Stimulated activated CD4-positive, alpha-beta T cell treated with anti-CD3 and anti-CD28 coated beads, Interleukin-12 subunit alpha, Interleukin-12 subunit beta, amount 100 ng/mL, for 48 hours (primary cell): ENCODE results near the gene RAD51B.
A peak's percentile ranks its signal among the peaks of the same experiment; 100 is the strongest.

Experiments
- DNase-seq, 3 donors: peaks; one replicate each; pipeline ENCODE4 v3.0.0-alpha.2; 2020; ENCODE audit warnings: low read depth in 2 of 3, low spot score in 1 of 3

The RAD51B gene

GRCh38 chr14:68684466-68685418 lies 865.2 kb downstream of the RAD51B start:
- DNase-seq, result no peak

GRCh38 chr14:68685419-68686204 lies 866.0 kb downstream of the RAD51B start:
- DNase-seq, result peak; percentile 45 to 73 (median 62)

- no peak for DNase-seq
These were observed 866.6 kb downstream of the RAD51B start for GRCh38 chr14:68686205-68686465.

DNA sequence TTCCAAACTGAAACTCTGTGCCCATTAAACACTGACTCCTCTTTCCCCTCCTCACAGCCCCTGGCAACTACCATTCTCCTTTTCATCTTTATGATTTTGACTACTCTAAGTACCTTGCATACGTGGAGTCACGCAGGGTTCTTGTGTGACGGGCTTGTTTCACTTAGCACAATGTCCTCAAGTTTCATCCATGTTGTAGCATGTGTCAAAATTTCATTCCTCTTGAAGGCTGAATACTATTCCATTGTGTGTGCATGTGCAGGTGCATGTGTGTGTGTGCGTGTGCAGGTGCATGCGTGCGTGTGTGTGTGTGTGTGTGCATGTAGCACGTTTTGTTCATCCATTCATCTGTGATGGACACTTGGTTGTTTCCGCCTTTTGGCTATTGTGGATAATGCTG lies 867.1 kb downstream of the RAD51B start:
- DNase-seq, result no peak

- DNase-seq, result no peak
These were observed 868.2 kb downstream of the RAD51B start for GRCh38 chr14:68687746-68688145.

DNA sequence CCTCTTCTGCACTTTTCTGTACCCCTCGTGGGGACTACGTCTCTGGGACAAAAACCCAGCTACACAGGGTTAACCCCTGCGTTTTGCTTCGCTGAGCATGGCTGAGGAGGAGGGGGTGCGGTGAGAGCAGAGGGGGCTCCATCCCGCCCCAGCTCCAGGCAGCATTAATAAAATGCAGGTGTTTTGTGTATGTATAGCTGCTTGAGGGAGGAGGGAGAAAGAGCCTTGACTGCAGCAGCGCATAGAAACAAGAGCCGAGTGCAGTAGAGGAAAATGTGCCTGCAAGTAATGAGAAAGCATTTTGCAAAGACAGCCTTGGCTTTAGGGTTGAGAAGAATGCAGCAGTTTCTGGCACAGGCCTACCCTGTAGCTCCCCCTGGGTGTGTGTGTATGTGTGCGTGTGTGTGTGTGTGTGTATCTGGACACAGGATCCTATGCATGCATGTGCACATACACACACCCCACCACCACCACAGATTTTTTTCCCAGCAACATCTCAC lies 869.3 kb downstream of the RAD51B start:
- DNase-seq, result no peak

- DNase-seq, result no peak
These were observed 869.9 kb downstream of the RAD51B start for GRCh38 chr14:68689511-68689910.

GRCh38 chr14:68690089-68690958 lies 870.7 kb downstream of the RAD51B start:
- DNase-seq, result no peak

DNA sequence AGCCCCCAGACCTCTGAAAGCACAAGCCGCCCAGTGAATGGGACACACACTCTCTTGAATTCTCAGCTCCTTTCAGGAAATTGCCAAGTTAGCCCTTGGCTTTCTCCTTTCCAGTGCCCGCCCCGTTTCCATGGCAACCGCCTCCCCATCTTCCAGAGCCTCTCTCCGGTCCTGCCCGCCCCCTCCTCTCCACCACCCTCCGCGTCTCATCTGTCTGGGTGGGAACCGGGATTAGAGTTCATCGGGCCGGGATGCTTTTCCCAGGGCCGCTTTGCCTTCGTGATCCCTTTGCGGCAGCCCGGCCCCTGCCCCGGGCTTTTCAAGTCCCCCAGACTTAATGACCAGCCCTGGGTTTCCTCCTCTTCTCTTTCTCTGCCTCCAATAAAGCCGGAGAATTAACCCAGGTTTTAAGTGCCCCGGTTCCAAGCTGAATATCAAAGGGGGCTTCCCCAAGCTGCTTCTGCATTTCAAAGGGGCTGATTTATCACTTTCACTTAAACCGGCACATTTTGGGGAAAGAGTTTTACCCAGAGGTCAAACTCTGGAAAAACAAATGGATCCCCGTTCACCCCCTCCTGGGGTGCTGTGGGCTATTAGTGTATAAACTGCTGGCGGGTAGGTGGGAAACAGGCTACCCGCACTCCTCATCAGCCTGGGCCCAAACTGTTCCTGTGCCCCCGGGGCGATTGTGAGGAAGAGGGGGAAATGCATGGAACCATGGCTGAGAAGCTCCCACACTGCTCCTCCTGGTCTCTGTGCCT lies 871.6 kb downstream of the RAD51B start:
- DNase-seq, result no peak

GRCh38 chr14:68691792-68692118 lies 872.2 kb downstream of the RAD51B start:
- DNase-seq, result no peak

DNA sequence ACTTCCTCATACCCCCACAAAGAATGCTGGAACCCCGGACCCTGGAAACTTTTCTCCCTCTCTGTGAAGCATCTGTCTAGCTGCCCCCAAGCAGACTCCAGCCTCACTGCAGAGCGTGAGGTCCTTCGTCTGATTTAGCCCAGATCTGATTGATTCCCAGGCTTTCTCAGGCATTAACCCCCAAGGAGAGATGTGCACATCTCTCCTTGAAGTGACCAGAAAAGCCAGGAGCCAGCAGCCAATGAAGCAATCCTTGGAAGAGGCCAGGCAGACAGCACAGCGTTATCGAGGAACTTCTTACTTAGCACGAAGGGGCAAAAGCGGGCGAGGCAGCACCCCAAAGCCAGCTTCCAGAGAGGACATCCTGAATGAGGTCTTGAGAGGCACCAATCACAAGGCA lies 872.6 kb downstream of the RAD51B start:
- no peak for DNase-seq

- DNase-seq, result no peak
These were observed 873.6 kb downstream of the RAD51B start for GRCh38 chr14:68692916-68693771.

DNA sequence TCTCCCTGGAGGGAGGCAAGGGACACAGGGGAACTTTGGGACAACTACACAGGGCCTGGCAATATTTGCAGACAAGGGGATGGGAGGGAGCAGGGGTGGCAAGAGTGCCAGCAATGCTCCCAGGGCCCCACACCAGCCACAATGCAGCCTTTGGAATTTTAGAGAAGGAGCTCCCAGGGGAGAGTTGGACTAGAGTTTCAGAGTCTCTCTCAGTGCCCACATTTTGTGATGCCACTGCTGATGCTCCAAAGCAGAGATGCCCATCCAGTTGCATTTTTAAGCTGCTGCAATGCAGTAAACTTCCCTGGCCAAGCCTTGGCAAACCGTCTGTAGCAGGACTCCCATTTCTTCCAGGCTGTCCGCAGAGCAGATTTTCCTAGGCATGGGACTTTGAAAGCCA lies 874.3 kb downstream of the RAD51B start:
- no peak for DNase-seq

DNA sequence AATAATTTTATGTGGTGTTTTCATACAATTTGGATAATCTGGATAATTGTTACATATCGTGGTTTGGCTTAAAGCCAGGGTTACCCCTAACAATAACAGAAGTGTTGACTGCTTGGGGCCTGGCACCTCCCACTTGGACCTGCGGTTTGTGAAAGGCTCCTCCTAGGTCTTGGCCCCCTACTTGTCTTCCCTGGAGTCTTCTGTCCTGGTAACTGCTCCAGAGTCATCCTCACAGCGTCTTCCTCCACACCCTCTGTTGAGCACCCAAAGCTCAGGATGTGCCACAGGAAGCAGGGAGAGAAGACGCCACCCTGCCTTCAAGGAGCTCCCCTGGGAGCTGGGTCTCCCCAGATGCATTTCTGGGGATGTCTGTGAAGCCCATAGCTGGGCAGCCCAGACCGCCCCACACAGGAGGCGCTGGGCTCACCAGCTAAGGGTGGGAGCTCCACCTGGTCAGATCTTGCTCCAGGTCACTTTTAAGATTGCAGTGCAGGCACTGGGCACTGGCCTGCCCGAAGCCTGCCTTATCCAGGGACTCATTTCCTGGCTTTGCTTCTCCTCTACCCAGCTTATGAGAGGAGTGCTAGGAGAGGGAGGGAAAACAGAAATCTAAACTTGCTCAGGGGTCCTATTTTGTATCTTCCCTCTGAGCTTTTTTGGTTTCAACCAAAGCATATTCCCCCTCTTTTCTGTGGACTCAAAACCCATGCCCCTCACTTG lies 875.1 kb downstream of the RAD51B start:
- DNase-seq, result no peak

DNA sequence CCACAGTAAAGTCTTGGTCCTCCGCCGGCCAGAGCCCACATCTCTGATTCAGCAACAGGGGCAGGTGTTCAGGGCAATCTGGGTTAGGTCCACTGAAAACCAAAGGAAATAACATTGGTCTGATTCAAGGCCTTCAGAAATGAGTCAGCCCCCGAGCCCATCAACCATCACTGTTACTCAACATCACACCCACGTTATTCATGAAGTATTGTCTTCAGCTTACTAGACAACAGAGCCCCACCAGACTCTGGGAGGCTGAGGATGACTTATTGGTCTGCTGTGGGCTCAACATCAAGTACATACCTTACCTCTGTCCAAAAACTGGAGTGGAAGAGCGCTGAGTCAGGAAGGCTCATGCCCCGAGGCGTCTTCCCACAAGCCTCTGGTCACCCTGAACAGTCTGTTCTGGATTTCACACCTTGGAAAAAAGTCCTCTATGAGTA lies 875.8 kb downstream of the RAD51B start:
- peak; percentile 31 to 36 (median 33) for DNase-seq

GRCh38 chr14:68695856-68696255 lies 876.3 kb downstream of the RAD51B start:
- DNase-seq, result no peak

- no peak for DNase-seq
These were observed 876.7 kb downstream of the RAD51B start for GRCh38 chr14:68696266-68696665.

DNA sequence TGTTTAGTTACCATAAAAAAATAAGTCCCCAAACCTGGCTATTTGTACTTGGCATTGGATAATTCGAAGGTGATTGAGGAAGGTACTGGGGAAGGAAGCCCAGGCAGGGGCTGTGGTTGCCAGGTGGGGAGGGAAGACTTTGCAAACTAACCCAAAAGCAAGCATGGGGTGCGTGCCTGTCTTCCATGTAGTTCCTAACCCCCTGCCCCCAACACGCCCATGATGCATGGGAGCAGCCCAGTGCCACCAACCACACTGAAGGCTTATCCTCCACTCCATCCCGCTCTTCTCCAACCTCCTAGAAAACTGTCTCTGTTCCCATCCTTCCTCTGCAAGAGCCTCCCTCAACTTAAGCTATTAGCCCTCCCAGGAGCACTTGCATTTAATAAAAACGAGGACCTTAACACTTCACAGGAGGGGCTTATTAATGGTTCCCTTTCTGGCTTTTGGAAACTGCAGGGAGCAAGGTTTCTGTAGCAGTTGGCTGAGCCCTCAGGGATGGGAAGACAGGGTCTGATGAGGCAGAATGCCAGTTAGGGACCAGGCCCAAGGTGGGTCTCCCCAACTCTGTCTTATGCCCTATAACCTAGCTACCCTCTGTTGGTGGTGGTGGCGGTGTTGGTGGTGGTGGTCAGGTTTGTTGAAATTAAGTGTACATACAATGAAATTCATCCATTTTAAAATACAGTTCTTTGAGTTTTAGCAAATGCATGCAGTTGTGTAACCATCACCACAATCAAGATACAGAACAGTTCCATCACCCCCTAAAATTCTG lies 877.3 kb downstream of the RAD51B start:
- no peak for DNase-seq
